HepG2 (cell line): ENCODE measurements around the gene BAIAP3. TPM values are rescaled to one million over a fixed set of nuclear protein-coding genes. Genes with fewer than 3 reads are reported as not detected.

ENCODE experiments used
- ARNT2 ChIP-seq: sonication (generic); formaldehyde crosslinking; IDR thresholded peaks from 2 replicates; pipeline ENCODE4 v1.8.0; 2022; ENCODE audit warnings: mild to moderate bottlenecking, low read depth, missing genetic modification reagents, moderate library complexity
- CEBPB ChIP-seq: IDR thresholded peaks from 2 replicates; pipeline ENCODE4 v1.6.1; 2011; ENCODE audit warnings: low read depth, low read length, improper control_type of control experiment, borderline replicate concordance
- CEBPG ChIP-seq: IDR thresholded peaks from 2 replicates; pipeline ENCODE4 v1.6.1; 2016
- HNRNPK ChIP-seq: fragments of 200-400 bp; formaldehyde crosslinking; IDR thresholded peaks from 2 replicates; pipeline ENCODE4 v1.6.1; 2018; ENCODE audit warnings: low read length, low read depth, moderate library complexity, mild to moderate bottlenecking; ENCODE audit not compliant: poor library complexity, severe bottlenecking
- NCOA1 ChIP-seq: sonication (generic); formaldehyde crosslinking; IDR thresholded peaks from 2 replicates; pipeline ENCODE4 v1.9.0; 2021; ENCODE audit warnings: missing genetic modification reagents
- NFKB2 ChIP-seq: sonication (generic); formaldehyde crosslinking; IDR thresholded peaks from 2 replicates; pipeline ENCODE4 v1.4.0; 2020; ENCODE audit warnings: missing genetic modification reagents, borderline replicate concordance
- RBM22 ChIP-seq: fragments of 200-400 bp; formaldehyde crosslinking; optimal IDR thresholded peaks from 2 replicates; pipeline ENCODE3; 2017; ENCODE audit warnings: mild to moderate bottlenecking, low read length, moderate library complexity
- SALL1 ChIP-seq: sonication (generic); formaldehyde crosslinking; IDR thresholded peaks from 2 replicates; pipeline ENCODE4 v1.8.0; 2022; ENCODE audit warnings: mild to moderate bottlenecking, missing genetic modification reagents
- SAP130 ChIP-seq: IDR thresholded peaks from 2 replicates; pipeline ENCODE4 v1.6.1; 2016; ENCODE audit warnings: low read depth
- SP1 ChIP-seq, 2 experiments: fragments of 450-650 bp in 1 of 2; sonication (generic) in 1 of 2; formaldehyde crosslinking in 1 of 2; IDR thresholded peaks; 2 replicates each; pipeline versions ENCODE4 v1.4.0 to v1.6.1; 2016 to 2020; ENCODE audit warnings: missing genetic modification reagents in 1 of 2
- TSC22D2 ChIP-seq: sonication (generic); formaldehyde crosslinking; IDR thresholded peaks from 2 replicates; pipeline ENCODE4 v1.5.1; 2020; ENCODE audit warnings: missing genetic modification reagents, mild to moderate bottlenecking, borderline replicate concordance
- ZNF382 ChIP-seq: sonication (generic); formaldehyde crosslinking; IDR thresholded peaks from 2 replicates; pipeline ENCODE4 v1.5.0; 2020; ENCODE audit warnings: missing genetic modification reagents, mild to moderate bottlenecking, borderline replicate concordance
- ZNF572 ChIP-seq: sonication (generic); formaldehyde crosslinking; IDR thresholded peaks from 2 replicates; pipeline ENCODE4 v1.5.1; 2020; ENCODE audit warnings: mild to moderate bottlenecking, missing genetic modification reagents
- ZNF761 ChIP-seq: sonication (generic); formaldehyde crosslinking; conservative IDR thresholded peaks from 2 replicates; pipeline ENCODE4 v1.4.0; 2020; ENCODE audit warnings: mild to moderate bottlenecking, missing genetic modification reagents
- ZNF83 ChIP-seq: sonication (generic); formaldehyde crosslinking; IDR thresholded peaks from 2 replicates; pipeline ENCODE4 v1.4.0; 2020; ENCODE audit warnings: missing genetic modification reagents, mild to moderate bottlenecking, borderline replicate concordance
- polyA plus RNA-seq, 8 experiments: library from polyadenylated mRNA; depleted of rRNA in 3 of 8; stranded (reverse) in 7 of 8; unstranded in 1 of 8; fragments of >200 nt; fragmentation: Illumina TruSeq in 4 of 8; extraction: Trizol in 4 of 8; gene quantifications; 2 replicates each; pipeline versions ENCODE4 v1.2.1 to v1.2.3, GENCODE V29; 2011 to 2016; ENCODE audit warnings: low read depth in 4 of 8, missing spikeins in 1 of 8, mixed read lengths in 1 of 8; ENCODE audit not compliant: insufficient read depth in 1 of 8
- total RNA-seq, 5 experiments: library from RNA; depleted of rRNA; stranded (reverse); fragments of >200 nt; fragmentation: Illumina TruSeq; extraction: Trizol; gene quantifications; 2 replicates each; pipeline ENCODE4 v1.2.3, GENCODE V29; 2016; ENCODE audit warnings: low read depth in 1 of 5
- TF ChIP-seq, protein P1 (sequence below): sonication (generic); formaldehyde crosslinking; IDR thresholded peaks from 2 replicates; pipeline ENCODE4 v1.5.0; 2020; ENCODE audit warnings: mild to moderate bottlenecking, missing genetic modification reagents
- TF ChIP-seq, protein P2 (sequence below): sonication (generic); formaldehyde crosslinking; conservative IDR thresholded peaks from 2 replicates; pipeline ENCODE4 v1.8.0; 2022; ENCODE audit warnings: missing genetic modification reagents
- TF ChIP-seq, protein P3 (sequence below): sonication (generic); formaldehyde crosslinking; conservative IDR thresholded peaks from 2 replicates; pipeline ENCODE4 v1.4.0; 2020; ENCODE audit warnings: mild to moderate bottlenecking, missing genetic modification reagents, moderate library complexity
- TF ChIP-seq, protein P4 (sequence below): sonication (generic); formaldehyde crosslinking; conservative IDR thresholded peaks from 2 replicates; pipeline ENCODE4 v1.4.0; 2020; ENCODE audit warnings: missing genetic modification reagents

The BAIAP3 gene
- total and polyA plus RNA-seq, 2 of the 13 experiments (the other 11 are each of a cell fraction or from before 2014, with no cell fraction given): 3.2 to 5.7 TPM

DNA sequence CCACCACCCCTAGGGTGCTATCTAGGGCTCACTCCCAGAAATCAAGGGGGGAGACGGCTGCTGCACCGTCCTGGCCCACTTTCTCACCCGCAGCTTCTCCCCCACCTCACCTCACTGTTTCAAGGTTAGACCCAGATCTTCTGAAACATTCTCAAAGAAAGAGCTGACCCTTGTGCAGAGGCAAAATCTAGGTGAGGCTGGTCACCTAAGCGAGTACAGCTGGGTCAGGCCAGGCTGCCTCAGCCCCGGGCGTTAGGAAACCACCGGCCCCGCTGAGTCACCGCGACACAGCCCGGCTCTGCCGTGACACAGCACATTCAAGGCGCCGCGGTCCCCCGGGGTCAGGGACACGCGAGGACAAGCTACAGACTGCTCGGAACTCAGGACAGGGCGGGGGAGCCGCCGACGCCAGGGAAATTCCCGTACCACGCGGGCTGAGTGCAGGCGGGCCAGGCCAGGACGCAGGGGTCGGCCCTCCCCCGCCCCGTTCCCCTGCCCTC, 45.4 kb downstream of the BAIAP3 start (continued):
- TF ChIP-seq HNRNPK (peak; percentile 34), ZNF83 (CRISPR knock-in tag) (no peak), RBM22 (no peak), CEBPB (peak; percentile 61; the same call in 1 of the 2 replicates), ZNF761 (CRISPR knock-in tag) (no peak), SP1 (IDR thresholded peaks at IDR 0.05) (no peak), SP1 (CRISPR knock-in tag; IDR thresholded peaks at IDR 0.05) (peak; percentile 28; the same call in 1 of the 2 replicates), NCOA1 (0 out of 2 replicates have a peak, but pooled peaks have one; percentile 79), ZNF382 (no peak), CEBPG (CRISPR knock-in tag) (peak; percentile 33; the same call in 1 of the 2 replicates), ZNF572 (CRISPR knock-in tag) (no peak), ARNT2 (CRISPR knock-in tag) (peak; percentile 54; the same call in 1 of the 2 replicates), SALL1 (0 out of 2 replicates have a peak, but pooled peaks have one; percentile 48), NFKB2 (CRISPR knock-in tag) (peak; percentile 40; the same call in 1 of the 2 replicates), SAP130 (peak; percentile 94), TSC22D2 (CRISPR knock-in tag) (0 out of 2 replicates have a peak, but pooled peaks have one; percentile 25)
- TF ChIP-seq, protein P1, sequence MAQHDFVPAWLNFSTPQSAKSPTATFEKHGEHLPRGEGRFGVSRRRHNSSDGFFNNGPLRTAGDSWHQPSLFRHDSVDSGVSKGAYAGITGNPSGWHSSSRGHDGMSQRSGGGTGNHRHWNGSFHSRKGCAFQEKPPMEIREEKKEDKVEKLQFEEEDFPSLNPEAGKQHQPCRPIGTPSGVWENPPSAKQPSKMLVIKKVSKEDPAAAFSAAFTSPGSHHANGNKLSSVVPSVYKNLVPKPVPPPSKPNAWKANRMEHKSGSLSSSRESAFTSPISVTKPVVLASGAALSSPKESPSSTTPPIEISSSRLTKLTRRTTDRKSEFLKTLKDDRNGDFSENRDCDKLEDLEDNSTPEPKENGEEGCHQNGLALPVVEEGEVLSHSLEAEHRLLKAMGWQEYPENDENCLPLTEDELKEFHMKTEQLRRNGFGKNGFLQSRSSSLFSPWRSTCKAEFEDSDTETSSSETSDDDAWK: no peak
- TF ChIP-seq, protein P2, sequence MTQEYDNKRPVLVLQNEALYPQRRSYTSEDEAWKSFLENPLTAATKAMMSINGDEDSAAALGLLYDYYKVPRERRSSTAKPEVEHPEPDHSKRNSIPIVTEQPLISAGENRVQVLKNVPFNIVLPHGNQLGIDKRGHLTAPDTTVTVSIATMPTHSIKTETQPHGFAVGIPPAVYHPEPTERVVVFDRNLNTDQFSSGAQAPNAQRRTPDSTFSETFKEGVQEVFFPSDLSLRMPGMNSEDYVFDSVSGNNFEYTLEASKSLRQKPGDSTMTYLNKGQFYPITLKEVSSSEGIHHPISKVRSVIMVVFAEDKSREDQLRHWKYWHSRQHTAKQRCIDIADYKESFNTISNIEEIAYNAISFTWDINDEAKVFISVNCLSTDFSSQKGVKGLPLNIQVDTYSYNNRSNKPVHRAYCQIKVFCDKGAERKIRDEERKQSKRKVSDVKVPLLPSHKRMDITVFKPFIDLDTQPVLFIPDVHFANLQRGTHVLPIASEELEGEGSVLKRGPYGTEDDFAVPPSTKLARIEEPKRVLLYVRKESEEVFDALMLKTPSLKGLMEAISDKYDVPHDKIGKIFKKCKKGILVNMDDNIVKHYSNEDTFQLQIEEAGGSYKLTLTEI (CRISPR knock-in tag): no peak
- TF ChIP-seq, protein P3, sequence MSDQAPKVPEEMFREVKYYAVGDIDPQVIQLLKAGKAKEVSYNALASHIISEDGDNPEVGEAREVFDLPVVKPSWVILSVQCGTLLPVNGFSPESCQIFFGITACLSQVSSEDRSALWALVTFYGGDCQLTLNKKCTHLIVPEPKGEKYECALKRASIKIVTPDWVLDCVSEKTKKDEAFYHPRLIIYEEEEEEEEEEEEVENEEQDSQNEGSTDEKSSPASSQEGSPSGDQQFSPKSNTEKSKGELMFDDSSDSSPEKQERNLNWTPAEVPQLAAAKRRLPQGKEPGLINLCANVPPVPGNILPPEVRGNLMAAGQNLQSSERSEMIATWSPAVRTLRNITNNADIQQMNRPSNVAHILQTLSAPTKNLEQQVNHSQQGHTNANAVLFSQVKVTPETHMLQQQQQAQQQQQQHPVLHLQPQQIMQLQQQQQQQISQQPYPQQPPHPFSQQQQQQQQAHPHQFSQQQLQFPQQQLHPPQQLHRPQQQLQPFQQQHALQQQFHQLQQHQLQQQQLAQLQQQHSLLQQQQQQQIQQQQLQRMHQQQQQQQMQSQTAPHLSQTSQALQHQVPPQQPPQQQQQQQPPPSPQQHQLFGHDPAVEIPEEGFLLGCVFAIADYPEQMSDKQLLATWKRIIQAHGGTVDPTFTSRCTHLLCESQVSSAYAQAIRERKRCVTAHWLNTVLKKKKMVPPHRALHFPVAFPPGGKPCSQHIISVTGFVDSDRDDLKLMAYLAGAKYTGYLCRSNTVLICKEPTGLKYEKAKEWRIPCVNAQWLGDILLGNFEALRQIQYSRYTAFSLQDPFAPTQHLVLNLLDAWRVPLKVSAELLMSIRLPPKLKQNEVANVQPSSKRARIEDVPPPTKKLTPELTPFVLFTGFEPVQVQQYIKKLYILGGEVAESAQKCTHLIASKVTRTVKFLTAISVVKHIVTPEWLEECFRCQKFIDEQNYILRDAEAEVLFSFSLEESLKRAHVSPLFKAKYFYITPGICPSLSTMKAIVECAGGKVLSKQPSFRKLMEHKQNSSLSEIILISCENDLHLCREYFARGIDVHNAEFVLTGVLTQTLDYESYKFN (CRISPR knock-in tag): no peak
- TF ChIP-seq, protein P4, sequence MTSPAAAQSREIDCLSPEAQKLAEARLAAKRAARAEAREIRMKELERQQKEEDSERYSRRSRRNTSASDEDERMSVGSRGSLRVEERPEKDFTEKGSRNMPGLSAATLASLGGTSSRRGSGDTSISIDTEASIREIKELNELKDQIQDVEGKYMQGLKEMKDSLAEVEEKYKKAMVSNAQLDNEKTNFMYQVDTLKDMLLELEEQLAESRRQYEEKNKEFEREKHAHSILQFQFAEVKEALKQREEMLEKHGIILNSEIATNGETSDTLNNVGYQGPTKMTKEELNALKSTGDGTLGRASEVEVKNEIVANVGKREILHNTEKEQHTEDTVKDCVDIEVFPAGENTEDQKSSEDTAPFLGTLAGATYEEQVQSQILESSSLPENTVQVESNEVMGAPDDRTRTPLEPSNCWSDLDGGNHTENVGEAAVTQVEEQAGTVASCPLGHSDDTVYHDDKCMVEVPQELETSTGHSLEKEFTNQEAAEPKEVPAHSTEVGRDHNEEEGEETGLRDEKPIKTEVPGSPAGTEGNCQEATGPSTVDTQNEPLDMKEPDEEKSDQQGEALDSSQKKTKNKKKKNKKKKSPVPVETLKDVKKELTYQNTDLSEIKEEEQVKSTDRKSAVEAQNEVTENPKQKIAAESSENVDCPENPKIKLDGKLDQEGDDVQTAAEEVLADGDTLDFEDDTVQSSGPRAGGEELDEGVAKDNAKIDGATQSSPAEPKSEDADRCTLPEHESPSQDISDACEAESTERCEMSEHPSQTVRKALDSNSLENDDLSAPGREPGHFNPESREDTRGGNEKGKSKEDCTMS (CRISPR knock-in tag): no peak
